Motor neuron (in vitro differentiated cells): Measurements from ENCODE around the gene DVL2. TPM values are rescaled to one million over a fixed set of nuclear protein-coding genes. Genes with fewer than 3 reads are reported as not detected.
"Not testable (repeated sequence)": the region's sequence is repeated elsewhere in the genome, so short reads cannot be mapped to it uniquely, and the experiment has no call there.

ENCODE experiments used
- ATAC-seq, 8 experiments: fragments of 200-7000 bp; cut with Tn5 transposase; replicated peaks in 6 of 8; 2 replicates each; pipeline ENCODE4 v1.8.0; 2021; ENCODE audit warnings: mild to moderate bottlenecking in 8 of 8, moderate library complexity in 8 of 8
- H3K27ac ChIP-seq, 2 donors: fragments of 250-450 bp; sonication (Bioruptor Pico); 2 replicates each; pipeline ENCODE4 v1.9.0; 2021; ENCODE audit warnings: antibody characterized with exemption in 2 of 2, mild to moderate bottlenecking in 2 of 2, moderate library complexity in 1 of 2
- H3K4me1 ChIP-seq, 2 donors: fragments of 250-450 bp; sonication (Bioruptor Pico); replicated peaks in 1 of 2; 2 replicates each; pipeline ENCODE4 v1.6.1; 2021; ENCODE audit warnings: antibody characterized with exemption in 2 of 2, mild to moderate bottlenecking in 2 of 2, moderate library complexity in 1 of 2
- H3K4me3 ChIP-seq, 5 donors: fragments of 250-450 bp; sonication (Bioruptor Pico); 2 replicates each; pipeline ENCODE4 v1.9.0; 2021; ENCODE audit warnings: antibody characterized with exemption in 5 of 5, mild to moderate bottlenecking in 5 of 5, moderate library complexity in 4 of 5
- WGBS, 10 experiments: fragments of 450-650 bp; shearing (Covaris generic); methylation state at CpG; one replicate each; pipeline ENCODE4 v1.0.0; 2022; 5-methylcytosine and 5-hydroxymethylcytosine counted together
- in situ Hi-C, 9 experiments: fragments of 400-800 bp; cut with MboI; loops; one replicate each; pipeline ENCODE4 v1.15.0; 2021; ENCODE audit warnings: low sequenced_read_pairs in 9 of 9, low pct_unique_long_range_greater_than_20kb in 2 of 9; ENCODE audit not compliant: unreplicated experiment in 9 of 9
- total RNA-seq, 8 experiments: library from RNA; unstranded; fragments of 300-600 nt; gene quantifications; 2 replicates each; pipeline versions ENCODE4 v1.2.3 to v1.2.4, GENCODE V29; 2022

DVL2 gene
- total RNA-seq, 8 experiments from 2014 or later = 31.3 to 63.1 (median 40.6) TPM

DNA sequence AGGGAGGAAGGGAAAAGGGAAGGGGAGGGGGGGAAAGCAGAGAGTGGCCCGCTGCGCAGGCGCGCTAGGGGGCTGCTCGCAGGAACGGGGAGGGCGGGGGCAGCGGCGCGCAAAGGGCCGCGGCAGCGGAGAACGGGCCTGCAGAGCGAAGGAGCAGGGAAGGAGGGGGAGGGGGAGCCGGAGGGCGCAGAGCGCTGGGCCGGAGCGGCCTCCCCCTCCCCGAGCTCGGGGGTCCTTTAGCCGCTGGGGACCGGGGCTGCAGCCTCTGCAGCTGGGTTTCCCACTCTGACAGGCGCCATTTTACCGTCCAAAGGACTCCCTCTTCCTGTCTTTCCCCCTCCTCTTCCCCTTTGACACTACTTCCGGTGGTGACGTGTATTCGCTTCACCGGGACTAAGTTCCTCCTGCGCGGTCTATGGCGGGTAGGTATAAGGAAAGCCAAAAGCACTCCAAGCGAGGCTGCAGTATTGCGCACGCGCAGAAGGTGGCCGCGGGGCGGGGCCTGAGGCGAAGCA lies 17.4 kb upstream of the DVL2 start, which contains the start of gene CTDNEP1:
TSS of gene CTDNEP1 (minus strand) at position 74 of the 515 bp plus-strand sequence. CDS start 438 bp downstream, outside the sequence.
- WGBS, 10 experiments = 0 to 2% methylated on average over 5 to 7 of the region's 41 CpGs; no CpG with 5 or more reads in 8 of the 10 experiments
- peaks cover 18 to 23% of the 10 kb centered on the region in 2 donors for H3K4me1 ChIP-seq
- H3K27ac ChIP-seq = peak within 1 kb of the TSS; percentile 99 to 100
- in situ Hi-C loops = no loop called here
- peak within 1 kb of the TSS; percentile 82 to 100 (median 95) for H3K4me3 ChIP-seq
- ATAC-seq = peak; percentile 90 to 96 (median 92)

DNA sequence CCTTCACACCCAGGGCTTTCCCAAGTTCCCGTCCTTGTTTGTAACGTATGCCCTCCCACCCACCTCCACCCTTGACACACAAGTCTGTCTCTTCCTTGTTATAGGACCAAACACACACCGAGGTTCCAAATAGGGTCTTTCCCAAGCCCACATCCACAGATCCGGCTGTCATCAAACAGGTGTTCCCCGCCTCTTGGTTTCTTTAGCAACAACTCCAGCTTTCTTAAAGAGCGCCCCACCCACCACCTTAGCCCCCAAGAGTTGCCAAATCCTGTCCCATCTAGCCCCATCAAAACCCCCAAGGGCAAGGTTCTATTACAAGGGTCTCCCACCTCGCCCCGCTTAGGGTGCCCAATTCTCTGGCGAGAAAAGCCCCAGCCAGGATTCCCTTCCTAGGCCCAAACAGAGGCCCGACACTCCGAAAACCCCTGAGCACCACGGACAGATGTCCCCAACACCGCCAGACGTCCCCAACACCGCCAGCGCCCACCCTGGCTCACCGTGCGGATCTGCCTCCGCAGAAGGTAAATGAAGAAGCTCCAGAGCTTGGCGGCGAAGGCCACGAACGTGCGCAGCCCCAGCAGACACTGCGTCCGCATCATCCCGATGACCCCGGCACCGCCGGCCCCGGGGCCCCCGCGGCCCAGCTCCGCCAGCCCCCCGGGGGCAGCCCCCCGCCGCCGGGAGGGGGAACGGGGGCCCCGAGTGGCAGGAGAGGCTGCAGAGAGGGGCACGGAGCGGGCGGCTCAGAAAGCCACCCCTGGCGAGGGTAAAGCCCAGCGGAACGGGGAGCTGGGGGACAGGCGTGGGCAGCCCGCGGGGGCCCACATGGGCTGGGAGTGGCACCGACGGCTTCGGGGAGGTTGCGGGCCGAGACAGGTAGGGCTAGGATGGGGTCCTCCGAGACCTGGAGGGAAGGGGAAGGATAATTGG lies 16.6 kb upstream of the DVL2 start:
- 0 to 20% (median 0%) methylated on average over 1 to 4 of the region's 55 CpGs; no CpG with 5 or more reads in 3 of the 10 experiments for WGBS, 10 experiments
- H3K27ac ChIP-seq = peak overlapping the region; percentile 99 to 100
- in situ Hi-C loops = no loop called here
- peaks cover 18 to 23% of the 10 kb centered on the region in 2 donors for H3K4me1 ChIP-seq
- H3K4me3 ChIP-seq = peak overlapping the region; percentile 82 to 100 (median 95)
- ATAC-seq = peak in 5 of 8 experiments; percentile 1 to 19 (median 5)

DNA sequence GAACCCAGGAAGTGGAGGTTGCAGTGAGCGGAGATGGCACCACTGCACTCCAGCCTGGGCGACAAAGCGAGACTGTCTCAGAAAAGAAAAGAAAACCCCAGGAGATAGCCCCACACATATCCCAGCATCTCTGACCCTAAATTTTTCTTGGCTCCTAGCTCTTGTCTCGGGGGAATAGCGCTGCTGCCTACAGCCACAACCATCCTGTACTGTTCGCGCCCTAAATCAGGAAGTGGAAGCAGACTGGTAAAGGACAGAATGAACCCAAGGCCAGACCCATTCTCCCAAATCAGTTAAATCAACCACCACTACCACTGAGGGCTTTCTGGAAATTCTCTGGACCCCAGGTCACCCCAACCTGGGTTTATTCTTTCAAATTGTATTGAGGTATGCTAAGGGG lies 15.5 kb upstream of the DVL2 start:
- 80 to 100% (median 93%) methylated on average over 1 to 7 of the region's 7 CpGs; no CpG with 5 or more reads in 5 of the 10 experiments for WGBS, 10 experiments

DNA sequence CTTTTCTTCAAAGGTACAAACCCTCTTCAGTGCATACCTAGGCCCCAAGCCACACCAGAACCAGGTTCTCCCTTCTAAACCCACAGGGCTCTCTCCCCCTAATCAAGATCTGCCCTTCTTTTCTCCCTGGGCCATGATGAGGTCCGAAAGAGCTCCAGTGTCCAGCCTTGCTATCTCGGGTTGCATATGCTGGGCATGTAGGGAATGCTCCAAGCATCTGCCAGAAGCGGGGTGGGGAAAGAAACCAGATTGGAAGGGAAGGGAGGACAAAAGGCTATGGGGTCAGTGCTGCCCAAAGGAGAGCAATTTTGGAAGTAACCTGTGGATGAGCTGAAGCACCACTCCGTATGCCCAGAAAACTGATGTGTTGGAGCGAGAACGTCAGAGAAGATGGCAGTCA lies 14.9 kb upstream of the DVL2 start:
- 50 to 100% (median 89%) methylated on average over 2 to 6 of the region's 6 CpGs; no CpG with 5 or more reads in 3 of the 10 experiments for WGBS, 10 experiments
- Histone ChIP-seq H3K27ac (no peak overlapping the region), H3K4me1 (peaks cover 18 to 23% of the 10 kb centered on the region in 2 donors), H3K4me3 (no peak overlapping the region)
- in situ Hi-C loops = no loop called here
- no peak for ATAC-seq

More for the DNA sequence above, 15.5 kb upstream of the DVL2 start:
- no peak for ATAC-seq
- in situ Hi-C loops = no loop called here
- Histone ChIP-seq H3K27ac (no peak overlapping the region), H3K4me3 (peak overlapping the region; percentile 82 to 100 (median 95)), H3K4me1 (peaks cover 18 to 23% of the 10 kb centered on the region in 2 donors)

DNA sequence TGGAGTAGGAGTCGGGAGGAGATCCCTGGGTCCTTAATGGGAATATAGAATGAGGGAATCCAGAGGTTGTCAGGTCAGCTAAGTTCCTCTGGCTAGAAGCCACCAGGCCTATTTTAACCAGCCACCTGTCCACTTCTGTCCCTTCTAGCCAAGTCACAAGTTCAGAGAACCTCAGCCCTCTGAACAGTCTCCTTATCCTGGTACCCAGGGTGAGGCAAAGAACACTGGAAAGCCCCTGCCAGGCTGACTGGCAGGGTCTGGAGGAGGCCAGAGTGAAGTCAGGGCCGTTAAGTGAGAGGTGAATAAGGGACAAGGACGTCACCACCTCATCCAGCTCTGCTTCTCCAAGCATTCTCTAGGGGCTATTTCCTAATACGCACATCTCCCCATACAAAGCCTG lies 14.5 kb upstream of the DVL2 start:
- in situ Hi-C loops = no loop called here
- H3K4me1 ChIP-seq = peaks cover 18 to 23% of the 10 kb centered on the region in 2 donors
- 46 to 100% (median 83%) methylated on average over 1 to 3 of the region's 4 CpGs; no CpG with 5 or more reads in 3 of the 10 experiments for WGBS, 10 experiments
- H3K4me3 ChIP-seq = no peak overlapping the region
- H3K27ac ChIP-seq = no peak overlapping the region
- ATAC-seq = no peak

DNA sequence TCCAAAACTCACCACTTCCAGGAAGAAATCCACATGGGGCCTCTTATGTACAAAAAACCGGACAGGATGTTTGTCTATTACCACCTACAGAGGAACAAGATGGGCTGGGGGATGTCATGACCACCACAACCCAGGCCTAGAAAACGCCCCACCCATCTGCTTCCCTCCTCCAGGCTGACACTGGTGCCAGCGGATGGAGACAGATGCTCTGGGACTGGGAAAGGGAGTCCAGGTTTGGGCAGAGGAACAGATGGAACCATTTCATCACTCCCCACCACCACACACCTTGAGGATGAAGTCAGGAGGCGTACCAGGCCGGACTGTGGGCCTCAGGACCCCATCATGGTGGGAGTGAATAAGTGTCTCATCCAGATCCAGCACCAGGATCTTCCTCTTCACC lies 12.5 kb upstream of the DVL2 start:
- ATAC-seq = no peak
- in situ Hi-C loops = no loop called here
- Histone ChIP-seq H3K27ac (no peak overlapping the region), H3K4me1 (peaks cover 17 to 19% of the 10 kb centered on the region in 2 donors), H3K4me3 (no peak overlapping the region)
- WGBS, 10 experiments = 60 to 100% (median 100%) methylated on average over 1 to 3 of the region's 5 CpGs; no CpG with 5 or more reads in 6 of the 10 experiments

DNA sequence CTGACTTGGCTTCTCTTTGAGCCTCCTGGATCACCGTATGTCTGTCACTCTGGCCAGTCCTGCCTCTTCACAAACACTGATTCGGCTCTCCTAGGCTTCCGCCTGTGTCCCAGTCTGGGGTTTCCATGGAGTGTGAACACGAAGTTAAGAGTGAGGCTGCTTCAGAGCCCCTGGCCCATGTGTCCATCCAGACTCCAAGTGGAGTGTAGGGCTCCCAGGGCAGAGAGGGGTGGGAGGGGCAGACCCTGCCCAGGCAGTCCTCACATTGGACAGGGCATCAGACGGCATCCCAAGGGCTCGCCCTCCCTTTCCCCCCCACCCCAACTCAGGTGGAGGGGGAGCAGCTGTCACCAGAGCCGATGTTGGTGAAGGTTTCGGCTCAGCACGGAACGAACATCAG lies 9.5 kb upstream of the DVL2 start:
- 33 to 100% (median 67%) methylated on average over 1 to 3 of the region's 10 CpGs; no CpG with 5 or more reads in 5 of the 10 experiments for WGBS, 10 experiments
- ATAC-seq, in situ Hi-C loops, H3K27ac ChIP-seq, H3K4me3 ChIP-seq: not testable (repeated sequence)
- peaks cover 6 to 12% of the 10 kb centered on the region in 2 donors for H3K4me1 ChIP-seq

DNA sequence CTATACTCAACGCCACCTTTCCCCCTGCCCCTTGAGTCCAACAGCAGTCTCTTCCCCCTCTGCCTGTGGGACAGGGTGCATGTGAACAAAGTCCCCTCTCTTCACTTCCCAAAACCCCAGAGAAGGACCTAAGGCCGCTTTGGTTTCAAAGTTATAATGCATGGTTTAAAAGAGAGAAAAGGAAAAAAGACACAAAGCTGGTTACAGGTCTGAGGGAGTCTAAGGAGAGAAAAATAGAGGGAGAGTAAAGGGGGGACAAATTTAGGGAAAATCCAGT lies 9.1 kb upstream of the DVL2 start:
- in situ Hi-C loops = no loop called here
- peak overlapping the region; percentile 98 for H3K27ac ChIP-seq
- H3K4me3 ChIP-seq = peak overlapping the region; percentile 96 to 100 (median 98)
- 0 to 100% (median 40%) methylated on average over 1 to 2 of the region's 2 CpGs; no CpG with 5 or more reads in 6 of the 10 experiments for WGBS, 10 experiments
- peaks cover 6 to 10% of the 10 kb centered on the region in 2 donors for H3K4me1 ChIP-seq
- ATAC-seq = no peak

DNA sequence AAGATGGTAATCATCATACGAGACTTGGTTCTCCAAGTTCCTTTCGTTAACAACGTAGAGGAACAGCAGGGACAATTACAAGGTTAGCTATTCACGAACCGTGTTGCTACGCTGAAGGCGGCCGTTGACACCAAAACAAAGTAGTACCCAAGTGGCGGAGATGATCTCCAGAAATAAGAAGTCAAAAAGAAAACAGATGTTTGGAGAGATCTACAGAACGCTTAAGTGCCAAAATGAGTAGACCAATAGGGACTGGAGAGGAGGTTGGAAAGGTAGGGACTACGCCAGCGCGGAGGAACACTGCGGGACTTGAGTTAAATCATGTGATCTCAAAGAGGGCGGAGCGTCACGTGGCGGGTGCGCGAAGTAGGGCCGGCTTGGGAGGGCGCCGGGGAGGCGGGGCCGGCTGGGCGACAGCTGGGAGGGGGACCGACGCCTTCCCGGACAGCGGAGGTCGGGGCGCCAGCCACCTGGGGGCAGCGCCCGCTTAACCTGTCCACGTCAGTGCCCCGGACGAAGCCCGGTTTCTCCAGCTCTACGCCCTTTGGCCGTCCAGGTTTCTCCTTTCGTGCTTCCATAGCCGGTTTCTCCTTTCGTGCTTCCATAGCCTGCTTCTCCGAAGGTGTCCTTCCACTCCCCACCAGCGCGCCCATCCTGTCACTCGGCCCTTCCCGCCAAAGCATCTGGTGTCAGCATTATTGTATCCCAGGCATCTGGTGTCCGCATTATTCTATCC lies 8.6 kb upstream of the DVL2 start:
- Histone ChIP-seq H3K4me1 (peaks cover 6 to 10% of the 10 kb centered on the region in 2 donors), H3K27ac (peak overlapping the region; percentile 98), H3K4me3 (peak overlapping the region; percentile 96 to 100 (median 98))
- ATAC-seq = peak; percentile 8 to 40 (median 24)
- in situ Hi-C loops = no loop called here
- WGBS, 10 experiments = 0 to 7% (median 1%) methylated on average over 4 to 17 of the region's 49 CpGs; no CpG with 5 or more reads in 1 of the 10 experiments

DNA sequence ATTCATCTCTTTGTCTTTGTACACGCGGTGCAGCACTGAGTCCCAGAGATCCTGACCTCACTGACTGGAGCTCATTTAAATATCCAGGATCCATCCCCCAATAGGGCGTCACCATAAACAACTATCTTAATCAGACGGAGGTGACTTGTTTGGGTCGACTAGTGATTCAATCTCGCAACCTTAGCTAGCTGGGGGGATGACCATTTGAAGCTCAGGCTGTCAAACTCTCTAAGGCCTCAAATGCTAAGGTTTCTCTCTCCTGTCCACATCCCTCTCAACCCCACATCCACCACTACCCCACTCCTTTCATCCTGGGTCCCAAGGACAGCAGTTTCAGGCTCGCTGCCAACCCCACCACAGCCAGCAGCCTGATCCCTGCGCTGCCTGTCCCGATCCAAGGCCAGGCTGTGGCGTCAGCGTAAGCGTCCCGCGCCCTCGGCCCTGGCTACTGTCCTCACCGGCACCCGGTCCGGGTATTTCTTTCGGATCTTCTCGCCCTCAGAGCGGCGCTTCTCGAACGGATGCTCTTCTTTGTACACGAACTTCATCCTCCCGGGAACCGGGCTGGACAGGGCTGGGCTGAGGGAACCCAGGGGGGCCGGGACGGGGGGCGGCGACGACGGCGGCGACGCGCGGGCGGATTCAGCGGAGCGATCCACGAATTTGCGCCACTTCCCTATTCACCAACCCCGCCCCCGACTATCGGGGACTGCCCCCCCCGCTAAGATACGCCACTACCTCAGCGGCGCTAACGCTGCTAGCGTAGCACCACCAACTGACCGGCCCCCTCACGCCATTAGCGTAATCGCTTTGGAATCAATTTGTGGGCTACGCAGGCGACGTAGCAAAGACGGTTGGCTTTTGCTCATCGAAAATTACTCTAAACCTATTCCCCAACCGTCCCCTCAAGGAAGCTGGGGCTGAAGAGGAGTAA lies 7.7 kb upstream of the DVL2 start, which contains the start of gene GABARAP:
TSS of gene GABARAP (minus strand) at position 667 of the 934 bp plus-strand sequence. CDS start at position 548, 119 bp downstream.
- Histone ChIP-seq H3K4me3 (peak within 1 kb of the TSS; percentile 96 to 100 (median 98)), H3K27ac (peak within 1 kb of the TSS; percentile 98), H3K4me1 (peaks cover 10 to 14% of the 10 kb centered on the region in 2 donors)
- 0 to 3% (median 0%) methylated on average over 1 to 29 of the region's 62 CpGs; no CpG with 5 or more reads in 1 of the 10 experiments for WGBS, 10 experiments
- ATAC-seq = peak; percentile 10 to 39 (median 20)
- in situ Hi-C loops = no loop called here

DNA sequence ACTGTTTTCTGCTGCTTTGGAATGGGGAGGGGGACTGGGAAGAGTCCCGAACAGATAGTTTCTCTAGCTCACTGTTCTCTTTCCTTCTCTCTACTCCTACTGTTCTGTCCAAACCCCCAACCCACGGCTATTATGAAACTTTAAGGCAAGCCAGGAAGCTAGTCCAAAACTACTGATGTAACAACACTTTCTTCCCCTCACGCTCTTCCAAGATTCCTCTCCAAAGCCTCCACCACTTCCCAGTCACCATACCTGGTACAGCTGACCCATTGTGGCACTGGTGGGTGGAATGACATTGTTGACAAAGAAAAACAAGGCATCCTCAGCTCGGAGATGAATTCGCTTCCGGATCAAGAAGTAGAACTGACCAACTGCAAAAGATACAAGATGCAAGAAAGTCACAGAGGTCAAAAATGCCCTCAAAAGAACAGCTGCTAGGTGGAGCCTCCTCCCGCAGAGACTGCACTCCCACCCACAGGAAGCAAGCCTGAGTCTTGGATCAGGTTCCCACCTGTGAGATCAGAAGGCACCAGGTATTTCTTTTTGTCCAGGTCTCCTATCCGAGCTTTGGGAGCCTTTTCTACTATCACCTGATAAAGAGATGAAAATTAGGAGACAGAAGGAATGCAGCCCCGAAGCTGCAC lies 6.9 kb upstream of the DVL2 start:
- 0 to 64% (median 19%) methylated on average over 2 to 7 of the region's 9 CpGs for WGBS, 10 experiments
- ATAC-seq = no peak
- in situ Hi-C loops = no loop called here
- H3K27ac ChIP-seq = peak overlapping the region; percentile 98
- peak overlapping the region; percentile 96 to 100 (median 98) for H3K4me3 ChIP-seq
- peaks cover 12 to 16% of the 10 kb centered on the region in 2 donors for H3K4me1 ChIP-seq
